Vagina (tissue), 2 donors: ENCODE data around the gene CRB1. TPM values are rescaled to one million over a fixed set of nuclear protein-coding genes. Genes with fewer than 3 reads are reported as not detected.

Experiments
- DNase-seq, 2 donors: peaks; one replicate each; pipeline ENCODE4 v3.0.0-alpha.2; 2017; ENCODE audit errors: extremely low spot score in 2 of 2
- H3K27ac ChIP-seq: fragments of 200-600 bp; sonication (generic); one replicate; pipeline ENCODE4 v1.5.1; 2019
- H3K27me3 ChIP-seq: fragments of 200-600 bp; sonication (generic); one replicate; pipeline ENCODE4 v1.5.1; 2019
- H3K36me3 ChIP-seq, 2 donors: fragments of 200-600 bp; sonication (generic); one replicate each; pipeline ENCODE4 v1.5.1; 2017 to 2019
- H3K4me1 ChIP-seq: fragments of 200-600 bp; sonication (generic); one replicate; pipeline ENCODE4 v1.5.1; 2019
- H3K4me3 ChIP-seq, 2 donors: fragments of 200-600 bp; sonication (generic); 1 replicate in 1 of 2; 2 replicates in 1 of 2; pipeline ENCODE4 v1.5.1; 2016 to 2019
- H3K9me3 ChIP-seq: fragments of 200-600 bp; sonication (generic); one replicate; pipeline ENCODE4 v1.5.1; 2019
- CTCF ChIP-seq, 3 experiments: fragments of 450-650 bp in 2 of 3; fragments of 200-600 bp in 1 of 3; sonication (generic) in 1 of 3; IDR thresholded peaks; one replicate each; pipeline ENCODE4 v1.5.1; 2017 to 2019; ENCODE audit warnings: antibody characterized with exemption in 3 of 3, mild to moderate bottlenecking in 2 of 3, moderate library complexity in 2 of 3
- POLR2A ChIP-seq, 2 donors: fragments of 450-650 bp; IDR thresholded peaks; one replicate each; pipeline ENCODE4 v1.6.1; 2017; ENCODE audit warnings: antibody characterized with exemption in 2 of 2, mild to moderate bottlenecking in 2 of 2, moderate library complexity in 2 of 2
- POLR2AphosphoS5 ChIP-seq, 2 donors: sonication (generic); formaldehyde crosslinking; IDR thresholded peaks; one replicate each; pipeline ENCODE4 v1.9.0; 2017; ENCODE audit warnings: antibody characterized with exemption in 2 of 2, mild to moderate bottlenecking in 2 of 2, low read depth in 1 of 2; ENCODE audit not compliant: insufficient read depth in 1 of 2
- intact Hi-C: fragments of 100-400 bp; cut with DNase I; formaldehyde crosslinking; loops from one replicate; pipeline ENCODE4 v1.15.1; 2023
- total RNA-seq: library from RNA; depleted of rRNA; stranded (reverse); fragments of >200 nt; gene quantifications from one replicate; pipeline ENCODE4 v1.2.3, GENCODE V29; 2016

Gene CRB1
- total RNA-seq, 1 donor from 2014 or later = not detected

GRCh38 chr1:197413564-197413963, 145.5 kb downstream of the CRB1 start:
- intact Hi-C loops = no loop called here
- Histone ChIP-seq H3K9me3 (no peaks in the 10 kb centered on the region), H3K27me3 (no peaks in the 10 kb centered on the region), H3K27ac (no peak overlapping the region), H3K36me3 (no peaks in the 10 kb centered on the region), H3K4me3 (no peak overlapping the region), H3K4me1 (no peaks in the 10 kb centered on the region)
- DNase-seq = no peak
- TF ChIP-seq POLR2A (IDR thresholded peaks at IDR 0.05) (no peak), POLR2AphosphoS5 (IDR thresholded peaks at IDR 0.05; ENCODE audit: insufficient read depth in 1 of 2, low read depth in 1 of 2) (no peak)

- no peaks in the 10 kb centered on the region for H3K36me3 ChIP-seq
- no peak overlapping the region for H3K4me3 ChIP-seq
- H3K4me1 ChIP-seq = no peaks in the 10 kb centered on the region
- H3K9me3 ChIP-seq = no peaks in the 10 kb centered on the region
- TF ChIP-seq CTCF (IDR thresholded peaks at IDR 0.05) (no peak), POLR2A (IDR thresholded peaks at IDR 0.05) (no peak), POLR2AphosphoS5 (IDR thresholded peaks at IDR 0.05; ENCODE audit: insufficient read depth in 1 of 2, low read depth in 1 of 2) (no peak)
- DNase-seq = no peak
- H3K27ac ChIP-seq = no peak overlapping the region
- H3K27me3 ChIP-seq = no peaks in the 10 kb centered on the region
- intact Hi-C loops = no loop called here
Measured at GRCh38 chr1:197415221-197415620, 147.2 kb downstream of the CRB1 start.

GRCh38 chr1:197418693-197419092, 150.6 kb downstream of the CRB1 start:
- no peaks in the 10 kb centered on the region for H3K27me3 ChIP-seq
- H3K4me1 ChIP-seq = no peaks in the 10 kb centered on the region
- H3K4me3 ChIP-seq = no peak overlapping the region
- intact Hi-C loops = no loop called here
- DNase-seq = no peak
- no peaks in the 10 kb centered on the region for H3K9me3 ChIP-seq
- H3K36me3 ChIP-seq = no peaks in the 10 kb centered on the region
- no peak for TF ChIP-seq POLR2A (IDR thresholded peaks at IDR 0.05)
- no peak for TF ChIP-seq POLR2AphosphoS5 (IDR thresholded peaks at IDR 0.05; ENCODE audit: insufficient read depth in 1 of 2, low read depth in 1 of 2)
- no peak for TF ChIP-seq CTCF (IDR thresholded peaks at IDR 0.05)
- H3K27ac ChIP-seq = no peak overlapping the region

GRCh38 chr1:197422993-197423392, 154.9 kb downstream of the CRB1 start:
- Histone ChIP-seq H3K27me3 (no peaks in the 10 kb centered on the region), H3K4me1 (no peaks in the 10 kb centered on the region), H3K4me3 (no peak overlapping the region), H3K9me3 (no peaks in the 10 kb centered on the region), H3K27ac (no peak overlapping the region), H3K36me3 (no peaks in the 10 kb centered on the region)
- intact Hi-C loops = no loop called here
- no peak for TF ChIP-seq POLR2AphosphoS5 (IDR thresholded peaks at IDR 0.05; ENCODE audit: insufficient read depth in 1 of 2, low read depth in 1 of 2)
- no peak for TF ChIP-seq CTCF (IDR thresholded peaks at IDR 0.05)
- TF ChIP-seq POLR2A (IDR thresholded peaks at IDR 0.05) = no peak
- DNase-seq = no peak

- no peak for TF ChIP-seq POLR2AphosphoS5 (IDR thresholded peaks at IDR 0.05; ENCODE audit: insufficient read depth in 1 of 2, low read depth in 1 of 2)
- no peak for TF ChIP-seq CTCF (IDR thresholded peaks at IDR 0.05)
- no peak for TF ChIP-seq POLR2A (IDR thresholded peaks at IDR 0.05)
- Histone ChIP-seq H3K36me3 (no peaks in the 10 kb centered on the region), H3K4me1 (no peaks in the 10 kb centered on the region), H3K4me3 (no peak overlapping the region), H3K27me3 (no peaks in the 10 kb centered on the region), H3K9me3 (no peaks in the 10 kb centered on the region), H3K27ac (no peak overlapping the region)
- no peak for DNase-seq
- intact Hi-C loops = no loop called here
Measured at GRCh38 chr1:197424380-197424779, 156.3 kb downstream of the CRB1 start.
